ENCODE data around the gene RASGRF2. TPM values are rescaled to one million over a fixed set of nuclear protein-coding genes. Genes with fewer than 3 reads are reported as not detected.

The RASGRF2 gene
- total RNA-seq, 1 experiment from 2014 or later = not detected

DNA sequence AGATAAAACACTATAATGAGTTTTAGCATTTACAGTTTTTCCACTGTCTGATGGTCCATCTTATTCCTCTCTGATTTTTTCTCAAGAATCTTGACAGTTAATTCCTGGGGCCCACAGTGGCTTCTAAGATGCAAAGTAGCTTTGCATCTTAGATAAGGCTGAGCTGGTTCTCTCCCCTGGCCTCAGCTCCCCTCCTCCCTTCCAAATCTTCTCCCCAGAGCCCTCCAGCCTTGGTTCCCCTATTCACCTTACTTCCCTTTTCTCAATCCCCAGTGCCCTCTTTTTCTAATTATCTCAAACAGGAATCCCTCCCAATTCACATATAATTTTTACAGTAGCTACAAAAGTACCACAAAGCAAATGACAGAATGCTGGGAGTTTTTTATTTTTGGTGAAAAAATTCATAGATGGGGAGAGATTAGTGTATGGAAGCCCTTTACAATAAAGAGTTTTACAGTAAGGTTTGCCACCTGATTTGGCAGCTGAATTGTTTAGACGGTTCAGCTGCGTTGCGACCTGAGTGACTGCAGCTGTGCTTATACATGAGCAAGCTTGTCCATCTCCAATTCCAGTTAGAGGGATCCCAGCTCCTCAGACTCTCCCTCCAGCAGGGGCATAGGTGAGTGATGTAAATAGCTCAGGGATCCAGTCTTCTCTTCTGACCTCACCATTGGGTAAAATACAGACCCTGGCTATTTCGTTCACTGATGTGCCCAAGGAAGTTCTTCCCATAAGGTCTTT is 221.6 kb downstream of the RASGRF2 start:
- DNase-seq (ENCODE audit: unreplicated experiment) = no peak
- ChIA-PET CTCF (interaction anchor here (1.0 to 1.6 kb wide), 5 partner anchors 10 to 71 kb away, joined by 3 to 8 read pairs (median 4); no protein-coding TSS in a partner anchor), POLR2A (interaction anchor here (0.6 kb wide), 2 partner anchors 44 to 192 kb away, joined by 3 read pairs; no protein-coding TSS in a partner anchor)
- H3K9me3 Mint-ChIP-seq (ENCODE audit: unreplicated experiment) = no peaks in the 10 kb centered on the region
- intact Hi-C loops (cut with micrococcal nuclease) = no loop called here
- no peak overlapping the region for H3K27ac Mint-ChIP-seq (ENCODE audit: low read depth, unreplicated experiment)
- no peaks in the 10 kb centered on the region for H3K4me1 Mint-ChIP-seq (ENCODE audit: insufficient read depth, unreplicated experiment)
- H3K36me3 Mint-ChIP-seq (ENCODE audit: insufficient read depth, unreplicated experiment) = no peaks in the 10 kb centered on the region
- TF ChIP-seq, protein P1, sequence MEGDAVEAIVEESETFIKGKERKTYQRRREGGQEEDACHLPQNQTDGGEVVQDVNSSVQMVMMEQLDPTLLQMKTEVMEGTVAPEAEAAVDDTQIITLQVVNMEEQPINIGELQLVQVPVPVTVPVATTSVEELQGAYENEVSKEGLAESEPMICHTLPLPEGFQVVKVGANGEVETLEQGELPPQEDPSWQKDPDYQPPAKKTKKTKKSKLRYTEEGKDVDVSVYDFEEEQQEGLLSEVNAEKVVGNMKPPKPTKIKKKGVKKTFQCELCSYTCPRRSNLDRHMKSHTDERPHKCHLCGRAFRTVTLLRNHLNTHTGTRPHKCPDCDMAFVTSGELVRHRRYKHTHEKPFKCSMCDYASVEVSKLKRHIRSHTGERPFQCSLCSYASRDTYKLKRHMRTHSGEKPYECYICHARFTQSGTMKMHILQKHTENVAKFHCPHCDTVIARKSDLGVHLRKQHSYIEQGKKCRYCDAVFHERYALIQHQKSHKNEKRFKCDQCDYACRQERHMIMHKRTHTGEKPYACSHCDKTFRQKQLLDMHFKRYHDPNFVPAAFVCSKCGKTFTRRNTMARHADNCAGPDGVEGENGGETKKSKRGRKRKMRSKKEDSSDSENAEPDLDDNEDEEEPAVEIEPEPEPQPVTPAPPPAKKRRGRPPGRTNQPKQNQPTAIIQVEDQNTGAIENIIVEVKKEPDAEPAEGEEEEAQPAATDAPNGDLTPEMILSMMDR (IDR thresholded peaks at IDR 0.05; ENCODE audit: unreplicated experiment) = no peak
- no peak overlapping the region for H3K4me3 Mint-ChIP-seq (ENCODE audit: unreplicated experiment)
- H3K27me3 Mint-ChIP-seq (ENCODE audit: insufficient read depth, unreplicated experiment) = peaks cover 6% of the 10 kb centered on the region
- BruUV-seq (replicated peaks) = no TSS peak

DNA sequence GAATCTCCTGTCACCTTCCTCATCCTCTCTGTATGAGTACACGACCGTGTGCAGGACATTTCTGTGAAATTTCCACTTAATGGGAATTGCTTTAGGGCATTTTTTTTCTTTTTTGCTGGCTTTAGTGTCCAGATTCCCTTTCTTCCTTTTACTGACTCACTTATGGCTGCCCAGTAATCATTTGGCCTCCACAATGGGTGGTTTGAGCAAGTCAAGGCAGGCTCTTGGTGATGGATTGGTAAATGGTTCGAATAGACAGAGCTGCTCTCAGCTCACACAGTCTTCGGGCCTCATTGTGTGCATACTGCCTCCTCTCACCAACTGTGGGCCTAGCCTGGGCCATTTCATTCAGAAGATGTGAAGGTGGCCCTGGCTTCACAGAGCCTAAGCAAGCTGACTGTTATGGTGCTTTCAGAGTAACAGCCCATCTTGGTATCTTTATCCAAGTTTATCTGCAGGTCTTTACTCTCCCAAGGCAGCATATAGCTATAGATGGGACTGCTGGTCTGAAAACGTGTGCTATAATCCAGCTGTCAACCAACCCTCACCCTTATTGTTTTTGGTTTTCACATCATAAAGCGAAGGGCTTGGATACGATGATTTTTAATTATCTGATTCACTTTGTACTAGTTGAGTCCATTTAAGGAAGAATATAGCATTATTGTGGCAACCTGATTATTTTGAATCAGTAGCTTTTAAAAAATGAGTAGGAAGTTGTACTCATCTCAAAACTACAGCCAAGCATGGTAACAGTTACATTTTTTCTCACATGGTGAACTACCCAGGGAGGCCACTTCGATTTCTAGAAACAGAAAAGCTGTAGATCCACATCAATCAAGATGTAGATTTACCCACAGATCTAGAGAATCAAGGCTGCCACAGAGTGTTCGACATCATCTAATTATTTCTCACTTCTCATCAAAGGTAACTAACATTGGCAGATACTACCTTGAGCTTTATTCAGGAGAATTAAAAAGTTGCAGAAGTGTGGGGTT is 222.5 kb downstream of the RASGRF2 start:
- Mint-ChIP-seq H3K4me1 (ENCODE audit: insufficient read depth, unreplicated experiment) (no peaks in the 10 kb centered on the region), H3K4me3 (ENCODE audit: unreplicated experiment) (no peak overlapping the region), H3K9me3 (ENCODE audit: unreplicated experiment) (no peaks in the 10 kb centered on the region), H3K27ac (ENCODE audit: low read depth, unreplicated experiment) (no peak overlapping the region), H3K36me3 (ENCODE audit: insufficient read depth, unreplicated experiment) (no peaks in the 10 kb centered on the region), H3K27me3 (ENCODE audit: insufficient read depth, unreplicated experiment) (peaks cover under 1% of the 10 kb centered on the region)
- intact Hi-C loops (cut with micrococcal nuclease) = no loop called here
- POLR2A ChIA-PET = no interaction called here
- CTCF ChIA-PET = interaction anchor here (0.5 to 1.6 kb wide), 9 partner anchors 9 to 1700 kb away, joined by 3 to 8 read pairs (median 4); no protein-coding TSS in a partner anchor
- no TSS peak for BruUV-seq (replicated peaks)
- no peak for DNase-seq (ENCODE audit: unreplicated experiment)
- TF ChIP-seq, protein P1 (IDR thresholded peaks at IDR 0.05; ENCODE audit: unreplicated experiment) = no peak

DNA sequence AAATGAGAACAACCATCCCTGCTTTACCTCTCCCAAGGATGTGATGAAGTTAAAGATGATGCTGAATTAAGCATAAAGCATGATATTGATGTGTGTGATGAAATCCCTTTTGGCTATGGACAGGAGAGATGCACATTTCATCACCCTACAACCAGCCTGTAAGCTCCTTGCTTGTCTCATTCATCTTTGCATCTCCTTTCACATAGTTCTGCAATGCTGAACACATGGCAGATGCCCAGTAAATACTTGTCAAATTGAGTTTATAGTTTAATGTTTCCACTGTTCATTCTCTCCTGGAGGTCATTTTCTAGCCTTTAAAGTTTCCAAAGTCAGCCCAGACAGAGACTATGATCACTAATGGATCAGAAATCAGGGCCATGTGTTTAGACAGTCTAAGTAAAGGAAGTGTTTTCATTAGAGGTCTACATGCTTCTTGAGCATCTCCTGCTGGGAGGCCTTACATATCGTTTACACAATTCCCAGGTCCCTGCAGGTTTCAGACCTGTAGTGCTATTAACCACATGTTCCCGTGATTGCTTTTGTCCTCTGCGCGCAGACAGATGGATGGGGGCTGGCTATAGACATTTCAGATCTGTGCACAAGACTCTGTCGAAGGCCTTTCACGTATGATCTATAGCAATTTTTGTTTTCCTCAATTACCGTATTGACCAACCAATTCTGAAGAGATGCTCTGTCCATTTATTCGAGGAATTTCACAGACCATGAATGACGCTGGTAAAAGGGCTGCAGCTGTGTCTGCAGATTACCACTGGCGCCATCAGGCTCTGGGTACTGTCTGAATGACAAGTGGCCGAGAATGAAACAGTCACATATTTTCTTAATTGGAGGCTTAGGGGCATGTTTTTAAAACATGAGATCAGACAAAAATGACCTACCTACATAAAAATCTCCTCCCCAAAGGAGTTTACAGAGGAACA is 223.9 kb downstream of the RASGRF2 start:
- Mint-ChIP-seq H3K9me3 (ENCODE audit: unreplicated experiment) (no peaks in the 10 kb centered on the region), H3K36me3 (ENCODE audit: insufficient read depth, unreplicated experiment) (no peaks in the 10 kb centered on the region), H3K27me3 (ENCODE audit: insufficient read depth, unreplicated experiment) (no peaks in the 10 kb centered on the region), H3K27ac (ENCODE audit: low read depth, unreplicated experiment) (no peak overlapping the region), H3K4me3 (ENCODE audit: unreplicated experiment) (no peak overlapping the region), H3K4me1 (ENCODE audit: insufficient read depth, unreplicated experiment) (no peaks in the 10 kb centered on the region)
- POLR2A ChIA-PET = no interaction called here
- intact Hi-C loops (cut with micrococcal nuclease) = no loop called here
- no TSS peak for BruUV-seq (replicated peaks)
- no peak for DNase-seq (ENCODE audit: unreplicated experiment)
- CTCF ChIA-PET = interaction anchor here (0.5 to 1.0 kb wide), 3 partner anchors 17 to 314 kb away, joined by 3 to 6 read pairs (median 3); no protein-coding TSS in a partner anchor
- TF ChIP-seq, protein P1 (IDR thresholded peaks at IDR 0.05; ENCODE audit: unreplicated experiment) = no peak
